HG03442 (cell line): ENCODE results near the gene ASIC2.

Experiments used
- ATAC-seq: cut with Tn5 transposase; IDR thresholded peaks from one replicate; pipeline ENCODE4 v1.9.1; 2021; ENCODE audit warnings: mild to moderate bottlenecking, moderate library complexity; ENCODE audit not compliant: unreplicated experiment

ASIC2 gene

DNA sequence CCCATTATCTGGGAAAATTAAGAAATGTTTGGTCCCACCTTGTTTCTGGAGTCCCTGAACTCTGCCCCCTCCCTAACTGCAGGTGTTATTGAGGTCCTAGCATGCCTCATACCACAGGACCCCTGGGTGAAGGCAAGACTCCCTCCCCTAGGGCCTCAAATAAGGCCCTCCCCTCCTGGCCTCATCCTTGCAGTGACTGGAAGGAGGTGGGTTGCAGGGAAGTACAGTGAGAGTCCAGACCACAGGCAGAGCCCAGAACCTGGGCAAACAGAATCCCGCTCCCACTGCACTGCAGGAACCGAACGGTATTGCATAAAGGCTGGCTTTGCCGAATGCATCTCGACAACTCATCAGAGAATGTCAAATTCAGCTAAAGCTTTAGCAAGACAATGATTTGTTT, 126.6 kb downstream of the ASIC2 start:
- ATAC-seq, result no peak

DNA sequence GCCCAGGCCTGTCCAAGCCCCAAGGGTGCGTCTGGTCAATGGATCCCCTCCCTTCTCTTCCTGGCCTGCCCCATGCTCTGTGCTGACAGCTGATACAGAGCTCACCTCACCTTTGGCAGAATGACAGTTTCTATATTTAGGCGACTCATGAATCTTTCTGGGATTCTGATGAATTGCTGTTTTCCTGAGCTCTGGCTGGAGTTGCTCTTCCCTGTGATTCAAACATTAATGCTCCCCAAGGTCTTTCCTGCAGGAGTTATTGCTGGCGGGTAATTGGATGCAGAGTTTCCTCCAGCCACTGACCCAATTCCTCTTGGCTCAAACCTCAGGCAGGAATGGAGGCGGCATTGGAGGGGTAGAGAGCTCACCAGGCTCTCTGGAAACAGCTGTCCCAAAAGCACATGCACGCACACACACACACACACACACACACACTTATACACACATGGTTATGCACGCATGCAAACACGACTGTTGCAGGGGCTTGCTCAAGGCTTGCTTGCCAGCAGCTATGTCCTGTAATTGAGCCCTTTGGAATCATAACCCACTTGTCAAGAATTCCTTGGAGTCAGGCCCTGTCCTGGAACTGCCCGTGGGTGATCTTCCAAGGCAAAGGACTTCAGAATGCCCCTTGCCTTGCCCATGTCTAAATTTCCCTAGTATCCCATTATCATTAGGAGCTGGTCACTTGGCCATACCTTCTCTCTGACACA, 128.8 kb downstream of the ASIC2 start:
- ATAC-seq, result no peak

DNA sequence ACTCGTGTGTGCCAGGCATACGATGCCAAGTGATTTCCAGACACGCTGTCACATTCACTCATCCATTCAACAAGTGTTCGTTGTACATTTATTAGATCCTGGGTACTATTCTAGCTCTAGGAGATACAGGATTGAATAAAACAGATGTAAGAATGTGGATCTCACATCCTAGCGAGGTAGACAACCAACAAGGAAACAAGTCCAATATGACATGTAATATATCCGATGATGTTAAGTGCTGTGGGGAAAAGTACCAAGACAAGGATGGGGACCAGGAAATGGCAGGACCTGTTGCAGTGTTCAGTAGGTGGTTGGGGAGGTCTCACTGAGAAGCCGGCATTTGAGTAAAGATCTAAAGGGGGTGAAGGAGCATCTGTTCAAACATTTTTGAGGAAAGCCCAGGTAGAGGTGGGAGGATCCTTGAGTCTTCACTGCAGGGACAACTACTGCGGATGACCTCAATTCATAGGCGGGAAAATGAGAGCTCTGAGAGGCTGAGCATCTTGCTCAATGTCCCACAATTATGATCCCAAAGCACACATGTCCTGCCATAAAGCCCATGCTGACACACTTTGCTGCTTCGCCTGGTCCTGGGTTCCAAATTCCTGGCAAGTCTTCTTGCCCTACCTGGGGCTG, 129.4 kb downstream of the ASIC2 start:
- ATAC-seq, result no peak

DNA sequence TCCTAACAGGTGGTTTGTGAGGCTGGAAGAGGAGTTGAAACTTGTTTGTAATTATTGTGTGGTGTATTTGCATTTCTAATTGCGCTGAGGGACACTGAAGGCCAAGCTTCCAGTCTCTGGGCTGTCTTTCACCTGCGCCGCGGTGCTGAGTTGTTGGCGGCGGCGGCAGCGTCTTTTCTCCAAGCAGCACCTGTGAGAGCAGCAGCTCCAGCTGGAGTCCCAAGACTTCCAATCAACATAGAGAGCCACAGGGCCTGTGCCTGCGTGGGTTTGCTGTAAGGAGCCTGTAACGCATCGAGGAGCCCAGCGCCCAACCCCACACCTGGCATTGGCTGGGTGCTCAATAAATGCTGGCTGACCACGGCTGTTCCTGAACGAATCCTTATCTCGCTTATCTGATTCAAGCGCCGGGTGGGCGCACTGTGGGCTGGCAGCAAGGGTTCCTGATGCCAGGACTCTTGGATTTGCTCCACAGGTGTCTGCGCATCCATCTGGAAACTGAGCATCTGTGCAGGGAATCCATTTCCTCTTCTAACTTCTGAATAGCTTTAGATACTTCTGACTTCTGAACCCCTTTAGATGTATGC, 138.1 kb downstream of the ASIC2 start:
- ATAC-seq, result no peak

DNA sequence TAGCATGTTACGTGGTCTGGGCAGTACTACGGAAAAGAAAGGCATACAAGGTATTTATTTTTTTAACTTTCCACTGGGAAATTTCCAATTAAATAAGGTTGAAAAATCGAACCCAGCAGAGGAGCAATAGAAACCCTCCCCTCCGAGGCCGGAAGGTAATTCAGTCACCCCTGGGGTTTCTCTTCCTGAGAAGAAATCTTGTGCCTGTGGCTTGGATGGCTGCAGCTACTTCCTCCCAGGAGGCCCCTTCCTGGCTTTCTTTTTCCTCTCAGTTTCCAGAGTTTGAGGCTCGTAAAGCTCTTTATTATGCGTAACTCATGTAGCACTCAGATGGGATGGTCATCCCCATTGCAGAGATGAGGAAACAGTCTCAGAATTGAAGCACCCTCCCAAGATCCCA, 140.3 kb downstream of the ASIC2 start:
- no peak for ATAC-seq

DNA sequence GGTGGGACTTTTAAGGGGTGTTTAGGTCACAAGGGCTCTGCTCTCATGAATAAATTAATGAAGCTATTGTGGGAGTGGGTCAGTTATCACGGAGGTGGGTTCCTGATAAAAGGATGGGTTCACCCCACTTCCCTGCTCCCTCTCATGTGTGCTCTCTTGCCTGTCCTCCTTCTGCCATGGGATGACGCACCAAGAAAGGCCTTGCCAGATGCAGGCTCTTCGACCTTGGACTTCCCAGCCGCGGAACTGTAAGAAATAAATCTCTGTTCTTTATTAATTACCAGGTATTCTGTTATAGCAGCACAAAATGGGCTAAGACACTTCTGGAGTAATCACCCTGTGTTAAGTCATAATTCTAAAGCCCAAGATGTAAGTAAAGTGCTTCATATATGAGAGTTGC, 141.5 kb downstream of the ASIC2 start:
- no peak for ATAC-seq

DNA sequence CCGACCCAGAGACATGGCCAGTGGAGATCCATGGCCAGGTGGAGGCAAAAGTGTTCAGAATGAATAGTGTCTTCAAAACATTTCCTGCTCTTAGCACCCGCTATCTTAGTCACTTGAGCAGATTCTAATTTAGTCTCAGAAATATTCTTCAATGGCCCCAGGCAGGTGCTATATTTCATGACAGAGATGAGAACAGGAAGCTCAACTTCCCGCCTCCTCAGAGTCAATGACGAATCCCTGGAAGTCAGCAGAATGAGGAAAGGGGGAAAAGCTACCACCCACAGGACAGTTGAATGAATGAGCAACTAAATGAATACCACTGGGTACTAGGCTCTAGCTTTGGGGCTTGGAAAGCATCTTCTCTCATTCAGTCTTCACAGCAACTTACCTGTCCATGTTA, 147.2 kb downstream of the ASIC2 start:
- ATAC-seq, result no peak

DNA sequence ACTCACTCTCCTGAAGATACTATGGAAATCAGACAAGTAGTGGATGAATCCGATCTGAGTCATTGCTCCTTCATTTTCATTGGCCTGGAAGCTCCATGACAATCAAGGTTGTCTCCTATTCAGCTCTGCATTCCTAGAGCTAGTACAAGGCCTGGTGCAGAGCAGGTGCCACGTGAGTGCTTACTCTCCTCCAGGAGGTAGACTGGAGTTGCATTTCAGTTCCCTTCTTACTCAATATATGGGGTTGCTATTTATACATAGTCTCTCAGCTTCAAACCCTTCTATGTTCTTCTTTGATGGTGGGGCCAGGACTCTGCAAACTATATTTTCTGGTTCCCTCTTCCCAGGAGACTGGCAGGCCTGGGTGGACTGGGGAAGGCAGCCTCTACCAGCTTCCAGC, 148.3 kb downstream of the ASIC2 start:
- ATAC-seq, result no peak

DNA sequence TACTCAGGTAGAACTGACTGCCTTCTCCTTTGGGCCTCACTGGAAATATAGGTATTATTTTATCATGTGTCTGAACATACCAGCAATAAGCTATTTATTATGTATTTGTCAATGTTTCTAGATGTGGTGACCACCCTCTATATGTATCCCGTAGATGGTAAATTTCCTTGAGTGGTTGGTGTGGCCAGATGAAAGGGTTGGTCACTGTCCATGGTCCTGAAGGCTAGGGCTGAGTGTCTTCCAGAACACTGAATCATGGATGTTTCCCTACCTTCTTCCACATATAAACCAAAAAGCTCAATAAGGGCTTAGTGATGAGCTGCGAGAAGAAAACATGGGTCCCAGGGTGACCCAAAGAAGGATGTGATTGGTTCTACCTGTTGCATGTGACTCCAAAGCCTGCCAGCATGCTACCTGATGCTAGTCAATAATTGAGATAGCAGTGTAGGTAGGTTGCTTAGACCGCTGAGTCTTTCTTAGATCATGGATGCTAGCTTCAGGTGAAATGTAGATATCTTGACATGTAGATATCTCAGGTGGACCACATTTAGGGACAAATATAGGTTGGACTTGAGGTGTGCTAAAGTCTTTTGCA, 150.3 kb downstream of the ASIC2 start:
- ATAC-seq, result no peak

DNA sequence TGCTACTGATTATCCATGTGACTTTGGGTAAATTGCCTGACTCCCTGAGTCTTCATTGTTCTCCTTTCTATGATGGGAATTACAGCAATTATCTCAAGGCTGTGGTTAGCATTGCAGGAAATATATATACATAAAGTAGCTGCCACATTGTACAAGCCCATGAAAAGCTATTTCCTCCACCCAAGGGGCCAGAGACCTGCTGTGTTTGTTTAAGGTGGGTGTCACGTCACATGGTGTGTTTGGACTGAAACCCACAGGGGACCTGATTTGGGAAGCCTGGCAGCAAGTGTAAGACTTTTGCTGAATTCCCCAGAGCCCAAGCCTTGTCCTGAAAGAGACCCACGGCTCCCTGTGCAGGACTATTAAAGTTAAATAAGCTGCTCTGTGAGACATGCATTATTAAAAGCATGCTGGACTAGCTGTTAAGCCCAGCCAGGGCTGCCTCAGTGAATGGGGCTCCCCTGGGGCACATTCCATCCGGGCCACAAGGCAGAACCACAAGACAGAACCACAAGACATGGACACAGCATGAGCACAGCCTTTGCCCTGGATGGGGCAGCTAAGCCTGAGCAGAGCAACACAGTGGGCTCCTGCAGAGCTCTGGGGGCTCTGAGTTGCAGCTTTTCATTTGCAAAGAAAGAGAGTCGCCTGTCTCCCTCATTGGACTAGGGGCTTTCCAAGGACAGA, 152.5 kb downstream of the ASIC2 start:
- ATAC-seq, result no peak

DNA sequence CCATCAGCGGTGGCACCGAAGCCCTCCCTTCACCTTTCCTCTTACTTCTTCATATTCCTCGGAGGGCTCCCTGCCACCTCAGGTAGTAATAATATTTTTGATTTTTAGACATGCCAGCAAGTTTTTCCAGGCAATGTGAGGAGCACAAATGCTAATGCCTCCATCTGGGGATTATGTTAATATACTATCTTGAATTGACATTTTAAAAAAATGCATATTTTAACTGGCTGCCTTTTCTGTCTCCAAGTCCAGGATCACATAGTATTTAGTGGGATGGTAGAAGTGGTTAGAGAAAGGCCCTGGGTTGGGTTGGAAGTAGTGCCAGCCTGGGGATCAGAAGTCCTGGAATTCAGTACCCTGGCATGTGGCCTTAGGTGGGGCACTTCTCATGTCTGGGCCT, 154.5 kb downstream of the ASIC2 start:
- ATAC-seq, result no peak

DNA sequence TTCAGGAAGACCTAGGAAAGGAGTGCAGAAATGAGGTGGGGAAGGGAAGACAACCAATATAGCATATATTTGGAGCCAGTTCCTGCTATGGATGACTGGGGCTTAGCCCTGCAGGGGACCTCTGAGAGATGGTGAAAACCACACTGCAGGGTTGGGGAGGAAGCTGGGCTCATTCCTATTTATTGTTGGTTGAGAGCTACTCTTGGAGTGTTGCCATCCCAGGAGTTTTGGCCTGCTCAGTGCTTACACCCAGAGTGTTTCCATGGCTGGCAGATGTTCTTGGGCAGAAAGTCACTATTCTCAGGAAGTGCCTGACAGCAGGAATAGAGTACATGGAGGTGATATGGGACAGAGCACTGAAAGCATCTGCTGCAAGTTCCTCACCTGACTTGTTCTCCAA, 155.7 kb downstream of the ASIC2 start:
- ATAC-seq, result no peak

DNA sequence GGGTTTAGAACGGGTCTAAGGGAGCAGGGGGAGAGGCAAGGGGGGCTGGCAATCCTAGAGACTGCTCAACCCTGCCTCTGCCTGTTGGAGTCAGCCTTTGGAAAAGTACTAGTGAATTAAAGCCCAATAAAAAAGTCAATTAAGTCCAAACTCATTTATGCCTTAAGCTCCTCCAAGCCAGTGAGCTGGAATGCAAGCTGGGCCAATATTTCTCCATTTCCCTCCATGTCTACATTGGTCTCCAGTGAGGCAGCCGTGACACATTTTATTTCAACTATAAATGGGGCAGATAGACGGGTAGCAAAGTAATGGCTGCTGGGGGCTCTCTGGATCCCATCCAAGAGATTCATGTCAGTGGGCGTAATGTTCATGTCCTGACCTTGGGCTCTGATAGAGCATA, 157.4 kb downstream of the ASIC2 start:
- ATAC-seq, result no peak

DNA sequence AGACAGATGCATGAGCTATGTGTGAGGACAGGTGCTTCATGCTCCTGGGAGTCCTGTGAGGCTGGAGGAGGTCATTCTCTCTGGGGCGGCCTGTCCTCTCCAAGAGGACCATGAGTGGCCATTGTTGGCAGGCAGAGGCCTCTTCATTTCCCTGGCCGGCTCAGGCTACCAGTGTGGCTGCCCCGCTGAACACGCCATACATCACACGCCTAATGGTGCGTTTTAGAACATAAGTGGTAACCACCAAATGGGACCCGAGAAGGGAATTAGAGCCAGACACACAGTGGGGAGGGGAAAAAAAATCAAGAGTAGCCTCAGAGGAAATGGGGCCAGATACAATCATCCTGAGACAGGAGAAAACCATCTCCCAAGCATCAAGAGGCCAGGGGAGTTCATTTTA, 161.5 kb downstream of the ASIC2 start:
- ATAC-seq, result no peak

DNA sequence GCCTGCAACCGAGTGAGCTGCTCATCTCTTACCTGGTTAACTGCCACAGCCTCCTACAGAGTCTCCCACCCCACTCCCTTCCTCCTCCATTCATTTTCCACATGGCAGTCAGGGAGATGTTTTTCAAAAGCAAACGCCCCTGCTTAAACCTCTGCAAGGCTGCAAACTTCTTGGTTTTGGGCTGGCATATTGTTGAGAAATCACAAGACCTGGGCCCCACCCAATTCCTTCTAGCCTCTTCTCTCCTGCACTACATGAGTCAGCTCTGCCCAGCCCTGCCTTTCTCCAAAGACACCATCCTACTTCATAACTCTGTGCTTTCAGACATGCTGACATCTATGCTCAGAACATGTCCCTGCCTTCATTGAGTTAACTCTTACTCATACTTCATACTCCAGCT, 165.4 kb downstream of the ASIC2 start:
- no peak for ATAC-seq

DNA sequence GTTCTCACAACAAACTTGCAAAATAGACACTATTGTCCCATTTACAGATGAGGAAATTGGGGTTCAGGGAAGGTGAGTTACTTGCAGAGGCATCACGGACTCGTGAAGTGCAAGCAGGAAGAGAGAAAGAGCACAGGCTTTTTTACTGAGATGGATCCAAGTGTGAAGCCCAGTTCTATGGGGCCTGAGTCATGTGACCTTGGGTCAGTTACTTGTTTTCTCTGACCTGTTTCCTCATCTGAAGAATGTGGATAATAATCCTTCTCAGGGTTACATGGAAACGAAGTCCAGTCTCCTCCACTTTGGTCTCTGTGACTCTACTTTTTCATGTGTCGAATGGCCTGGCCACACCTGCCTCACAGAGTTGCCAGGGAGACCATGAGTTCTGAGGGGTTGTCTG, 167.0 kb downstream of the ASIC2 start:
- no peak for ATAC-seq

DNA sequence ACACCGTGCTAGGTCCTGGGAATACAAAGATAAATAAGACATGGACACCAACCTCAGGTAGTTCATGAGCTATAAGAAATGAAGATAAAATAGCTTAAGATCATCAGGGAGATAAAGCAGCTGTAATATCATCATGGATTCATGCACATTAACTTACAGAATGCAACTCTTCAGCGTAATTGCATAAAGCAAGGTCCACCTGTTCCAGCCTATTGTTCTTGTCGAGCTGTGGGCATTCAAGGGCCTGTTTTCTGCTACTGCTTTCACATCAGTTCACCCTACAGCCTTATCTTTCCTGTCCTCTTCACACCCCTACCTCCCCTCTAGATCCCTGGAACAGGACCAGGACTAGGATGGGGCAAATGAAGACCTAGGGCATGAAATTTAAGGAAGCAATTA, 167.5 kb downstream of the ASIC2 start:
- ATAC-seq, result no peak

DNA sequence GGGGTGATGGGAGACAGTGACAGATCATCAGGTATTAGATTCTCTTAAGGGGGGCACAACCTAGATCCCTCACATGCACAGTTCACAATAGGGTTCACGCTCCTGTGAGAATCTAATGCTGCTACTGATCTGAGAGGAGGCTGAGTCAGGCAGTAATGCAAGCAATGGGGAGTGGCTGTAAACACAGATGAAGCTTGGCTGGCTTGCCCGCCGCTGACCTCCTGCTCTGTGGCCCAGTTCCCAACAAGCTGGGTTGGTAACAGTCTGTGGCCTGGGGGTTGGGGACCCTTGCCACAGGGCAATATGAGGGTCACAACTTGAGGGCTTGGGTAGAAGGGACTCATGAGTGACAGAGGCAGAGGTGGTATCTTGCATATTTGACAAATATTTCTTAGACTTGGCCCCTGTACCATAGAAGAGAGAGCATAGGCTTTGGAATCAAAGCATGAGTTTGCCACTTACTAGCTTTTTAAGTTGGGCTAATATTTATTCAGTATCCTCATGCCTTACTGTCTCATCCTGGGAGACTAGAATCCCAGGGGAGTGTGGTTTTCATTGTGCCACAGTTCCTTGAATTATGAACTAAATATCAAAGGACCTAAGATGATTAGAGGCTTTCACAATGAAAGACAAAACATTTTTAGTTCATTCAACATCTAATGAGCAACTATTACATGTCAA, 168.1 kb downstream of the ASIC2 start:
- ATAC-seq, result no peak

DNA sequence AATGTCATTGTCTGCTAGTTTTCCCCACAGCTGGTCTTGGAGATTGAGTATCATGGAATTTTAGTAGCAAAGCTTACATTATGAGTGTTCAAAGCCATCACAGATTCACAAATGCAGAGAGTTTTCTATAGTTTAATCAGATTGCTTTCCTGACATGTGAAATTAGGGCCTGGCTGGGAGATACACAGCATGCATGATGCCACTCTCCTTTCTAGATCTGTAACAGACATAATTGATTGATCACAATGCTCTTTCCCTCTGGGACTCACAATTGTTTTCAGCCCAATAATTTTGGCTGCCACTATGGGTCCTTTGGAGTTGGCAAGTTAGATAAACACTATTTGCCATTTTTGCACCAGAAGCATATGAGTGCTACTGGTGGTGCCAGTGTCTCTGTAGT, 168.9 kb downstream of the ASIC2 start:
- no peak for ATAC-seq

DNA sequence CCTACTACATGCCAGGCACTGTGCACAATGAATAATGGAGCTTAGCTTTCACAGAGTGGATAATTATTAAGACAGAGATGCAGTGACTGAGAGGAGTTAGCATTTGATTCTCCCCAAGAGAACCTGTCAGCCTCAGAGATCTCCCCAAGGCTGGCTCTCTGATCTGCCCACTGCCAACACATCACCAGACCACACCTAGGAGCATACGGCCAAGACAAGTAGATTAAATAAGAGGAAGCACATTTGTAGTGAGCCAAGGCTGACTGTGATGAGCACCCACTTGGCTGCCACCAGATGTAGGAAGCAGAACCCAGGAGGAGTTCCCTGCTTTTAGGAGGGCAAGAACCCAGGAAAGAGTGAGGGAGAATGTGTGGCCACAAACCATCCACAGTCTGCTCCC, 171.3 kb downstream of the ASIC2 start:
- no peak for ATAC-seq

DNA sequence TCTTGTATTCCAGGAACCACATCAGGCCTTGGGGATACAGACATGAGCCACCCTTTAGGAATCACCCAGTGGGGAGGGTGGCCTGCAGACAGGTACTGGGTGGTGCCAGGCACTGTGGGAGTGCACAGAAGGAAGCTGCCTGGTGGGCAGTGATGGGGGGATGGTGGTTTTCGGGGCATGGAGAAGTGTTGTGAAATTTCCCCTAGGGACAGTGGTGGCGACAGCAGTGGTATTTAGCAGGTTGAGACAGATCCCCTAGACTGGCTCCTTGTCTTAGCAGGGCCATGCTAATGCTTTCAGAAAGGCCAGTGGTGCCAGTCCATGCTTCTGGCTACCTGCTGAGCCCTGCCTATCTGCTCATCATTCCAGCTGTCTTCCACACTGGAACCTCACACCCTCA, 171.8 kb downstream of the ASIC2 start:
- ATAC-seq, result no peak
